Endothelial cell of umbilical vein (primary cell): ENCODE measurements around the gene GIMAP8.
"Not testable (repeated sequence)": the region's sequence is repeated elsewhere in the genome, so short reads cannot be mapped to it uniquely, and the experiment has no call there.

Experiments used
- CTCF ChIP-seq, 2 donors: IDR thresholded peaks; 1 replicate in 1 of 2; 2 replicates in 1 of 2; pipeline ENCODE4 v1.5.1; 2011; ENCODE audit warnings: low read length in 2 of 2, mild to moderate bottlenecking in 2 of 2, moderate library complexity in 2 of 2, control low read depth in 1 of 2, inconsistent platforms in 1 of 2, low read depth in 1 of 2; ENCODE audit not compliant: insufficient read depth in 1 of 2; ENCODE audit errors: extremely low read depth in 1 of 2
- FOS ChIP-seq: IDR thresholded peaks from 2 replicates; pipeline ENCODE4 v1.6.1; 2011; ENCODE audit warnings: mild to moderate bottlenecking, low read length, moderate library complexity, borderline replicate concordance; ENCODE audit not compliant: insufficient read depth
- GATA2 ChIP-seq: IDR thresholded peaks from 2 replicates; pipeline ENCODE4 v1.7.0; 2011; ENCODE audit warnings: low read depth, mild to moderate bottlenecking, moderate library complexity, mixed read lengths, low read length; ENCODE audit not compliant: insufficient read length, insufficient read depth
- JUN ChIP-seq: IDR thresholded peaks from 2 replicates; pipeline ENCODE4 v1.6.1; 2011; ENCODE audit warnings: borderline replicate concordance, low read depth; ENCODE audit not compliant: insufficient read length, insufficient read depth
- MAX ChIP-seq: IDR thresholded peaks from 2 replicates; pipeline ENCODE4 v1.6.1; 2011; ENCODE audit not compliant: insufficient read depth, insufficient read length
- POLR2AphosphoS5 ChIP-seq: IDR thresholded peaks from 2 replicates; pipeline ENCODE4 v1.6.1; 2012; ENCODE audit warnings: low read depth, mild to moderate bottlenecking, control low read depth, low read length, moderate library complexity; ENCODE audit not compliant: insufficient read depth

GRCh38 chr7:150483514-150483913, 33.1 kb downstream of the GIMAP8 start:
- not testable (repeated sequence) for TF ChIP-seq CTCF (IDR thresholded peaks at IDR 0.05; ENCODE audit: extremely low read depth in 1 of 2, insufficient read depth in 1 of 2, low read depth in 1 of 2, low read length in 2 of 2); JUN; POLR2AphosphoS5; MAX; GATA2; FOS
